ENCODE data around the gene ALDH3A2.

ALDH3A2 gene

GRCh38 chr17:19654896-19655295 is 6.3 kb downstream of the ALDH3A2 start:
- H2AFZ ChIP-seq (ENCODE audit: low read depth, low read length): no peak overlapping the region
- no peaks in the 10 kb centered on the region for H4K20me1 ChIP-seq (ENCODE audit: insufficient read depth, low read length)
- no peak overlapping the region for H3K4me2 ChIP-seq (ENCODE audit: low read length)
- H3K9me3 ChIP-seq (ENCODE audit: insufficient read depth, low read length): no peaks in the 10 kb centered on the region
- no peaks in the 10 kb centered on the region for H3K4me1 ChIP-seq (ENCODE audit: low read length)
- no peak overlapping the region for H3K4me3 ChIP-seq (ENCODE audit: low read length)
- no peaks in the 10 kb centered on the region for H3K36me3 ChIP-seq (replicated peaks; ENCODE audit: low read depth, low read length)
- TF ChIP-seq CTCF (IDR thresholded peaks at IDR 0.05; ENCODE audit: low read depth, low read length) (no peak), EZH2phosphoT487 (IDR thresholded peaks at IDR 0.05; ENCODE audit: low read depth) (no peak)
- H3K27me3 ChIP-seq (ENCODE audit: low read depth, low read length): no peaks in the 10 kb centered on the region
- no peak overlapping the region for H3K9ac ChIP-seq (ENCODE audit: low read length)
- H3K79me2 ChIP-seq (ENCODE audit: low read length): no peaks in the 10 kb centered on the region
- no peak overlapping the region for H3K27ac ChIP-seq (ENCODE audit: low read length)

- no peaks in the 10 kb centered on the region for H3K36me3 ChIP-seq (replicated peaks; ENCODE audit: low read depth, low read length)
- H3K9me3 ChIP-seq (ENCODE audit: insufficient read depth, low read length): no peaks in the 10 kb centered on the region
- H2AFZ ChIP-seq (ENCODE audit: low read depth, low read length): no peak overlapping the region
- no peaks in the 10 kb centered on the region for H3K27me3 ChIP-seq (ENCODE audit: low read depth, low read length)
- H3K4me3 ChIP-seq (ENCODE audit: low read length): no peak overlapping the region
- no peak for TF ChIP-seq EZH2phosphoT487 (IDR thresholded peaks at IDR 0.05; ENCODE audit: low read depth)
- no peak for TF ChIP-seq CTCF (IDR thresholded peaks at IDR 0.05; ENCODE audit: low read depth, low read length)
- H3K4me2 ChIP-seq (ENCODE audit: low read length): no peak overlapping the region
- no peaks in the 10 kb centered on the region for H3K4me1 ChIP-seq (ENCODE audit: low read length)
- H4K20me1 ChIP-seq (ENCODE audit: insufficient read depth, low read length): no peaks in the 10 kb centered on the region
- H3K27ac ChIP-seq (ENCODE audit: low read length): no peak overlapping the region
- no peak overlapping the region for H3K9ac ChIP-seq (ENCODE audit: low read length)
- H3K79me2 ChIP-seq (ENCODE audit: low read length): no peaks in the 10 kb centered on the region
These were observed 7.8 kb downstream of the ALDH3A2 start for GRCh38 chr17:19656336-19656735.

- TF ChIP-seq EZH2phosphoT487 (IDR thresholded peaks at IDR 0.05; ENCODE audit: low read depth): no peak
- TF ChIP-seq CTCF (IDR thresholded peaks at IDR 0.05; ENCODE audit: low read depth, low read length): no peak
- H3K27ac ChIP-seq (ENCODE audit: low read length): no peak overlapping the region
- H3K27me3 ChIP-seq (ENCODE audit: low read depth, low read length): no peaks in the 10 kb centered on the region
- no peak overlapping the region for H3K4me3 ChIP-seq (ENCODE audit: low read length)
- no peaks in the 10 kb centered on the region for H3K9me3 ChIP-seq (ENCODE audit: insufficient read depth, low read length)
- no peaks in the 10 kb centered on the region for H4K20me1 ChIP-seq (ENCODE audit: insufficient read depth, low read length)
- H2AFZ ChIP-seq (ENCODE audit: low read depth, low read length): no peak overlapping the region
- H3K9ac ChIP-seq (ENCODE audit: low read length): no peak overlapping the region
- no peaks in the 10 kb centered on the region for H3K4me1 ChIP-seq (ENCODE audit: low read length)
- H3K4me2 ChIP-seq (ENCODE audit: low read length): no peak overlapping the region
- H3K36me3 ChIP-seq (replicated peaks; ENCODE audit: low read depth, low read length): no peaks in the 10 kb centered on the region
- no peaks in the 10 kb centered on the region for H3K79me2 ChIP-seq (ENCODE audit: low read length)
These were observed 8.5 kb downstream of the ALDH3A2 start for GRCh38 chr17:19656851-19657581.

- H3K79me2 ChIP-seq (ENCODE audit: low read length): no peaks in the 10 kb centered on the region
- no peak overlapping the region for H3K9ac ChIP-seq (ENCODE audit: low read length)
- no peak overlapping the region for H2AFZ ChIP-seq (ENCODE audit: low read depth, low read length)
- H3K9me3 ChIP-seq (ENCODE audit: insufficient read depth, low read length): no peaks in the 10 kb centered on the region
- H4K20me1 ChIP-seq (ENCODE audit: insufficient read depth, low read length): no peaks in the 10 kb centered on the region
- H3K4me3 ChIP-seq (ENCODE audit: low read length): no peak overlapping the region
- no peak overlapping the region for H3K4me2 ChIP-seq (ENCODE audit: low read length)
- no peaks in the 10 kb centered on the region for H3K4me1 ChIP-seq (ENCODE audit: low read length)
- H3K36me3 ChIP-seq (replicated peaks; ENCODE audit: low read depth, low read length): no peaks in the 10 kb centered on the region
- TF ChIP-seq EZH2phosphoT487 (IDR thresholded peaks at IDR 0.05; ENCODE audit: low read depth): no peak
- no peak for TF ChIP-seq CTCF (IDR thresholded peaks at IDR 0.05; ENCODE audit: low read depth, low read length)
- no peak overlapping the region for H3K27ac ChIP-seq (ENCODE audit: low read length)
- H3K27me3 ChIP-seq (ENCODE audit: low read depth, low read length): no peaks in the 10 kb centered on the region
These were observed 11.0 kb downstream of the ALDH3A2 start for GRCh38 chr17:19659366-19660177.

All from OCI-LY3 (cell line).